H1 (cell line): ENCODE data around the gene CDH8. TPM values are rescaled to one million over a fixed set of nuclear protein-coding genes. Genes with fewer than 3 reads are reported as not detected.

ENCODE experiments used
- CTCF ChIA-PET: fragments of 300-600 bp; sonication (Branson Sonifier 250); formaldehyde crosslinking; loops from one replicate; lab custom pipeline; 2021; ENCODE audit not compliant: partially characterized antibody; lab: Charles Lee
- POLR2A ChIA-PET: fragments of 300-600 bp; sonication (Branson Sonifier 250); formaldehyde crosslinking; loops from one replicate; lab custom pipeline; 2021; ENCODE audit warnings: inconsistent platforms; ENCODE audit not compliant: partially characterized antibody; lab: Charles Lee
- DNase-seq, 2 experiments: peaks; one replicate each; pipeline versions ENCODE4 v3.0.0 to v3.0.0-alpha.2; 2010 to 2022; ENCODE audit warnings: low spot score in 2 of 2, low read depth in 1 of 2, mixed read lengths in 1 of 2
- FAIRE-seq: peaks from 2 replicates; lab custom pipeline; 2011; peaks lifted over from hg19 to GRCh38; lab: Jason Lieb, UNC
- H2AFZ ChIP-seq: 2 replicates; pipeline ENCODE4 v1.8.1; 2012; ENCODE audit warnings: low read length, inconsistent platforms
- H2AK5ac ChIP-seq: 2 replicates; pipeline ENCODE4 v1.6.1; 2013; ENCODE audit warnings: low read depth, low read length
- H2BK120ac ChIP-seq: replicated peaks from 2 replicates; pipeline ENCODE3; 2013; ENCODE audit warnings: low read depth, low read length, inconsistent platforms
- H2BK12ac ChIP-seq: 2 replicates; pipeline ENCODE4 v1.6.1; 2013; ENCODE audit warnings: low read depth, low read length
- H2BK15ac ChIP-seq: 2 replicates; pipeline ENCODE4 v1.6.1; 2013; ENCODE audit warnings: low read length
- H2BK20ac ChIP-seq: 2 replicates; pipeline ENCODE4 v1.6.1; 2013; ENCODE audit warnings: low read length
- H2BK5ac ChIP-seq: 2 replicates; pipeline ENCODE4 v1.6.1; 2013; ENCODE audit warnings: low read depth, low read length
- H3K14ac ChIP-seq: 2 replicates; pipeline ENCODE4 v1.6.1; 2013; ENCODE audit warnings: inconsistent platforms; ENCODE audit not compliant: insufficient read length
- H3K18ac ChIP-seq: 2 replicates; pipeline ENCODE4 v1.6.1; 2013; ENCODE audit warnings: low read length; ENCODE audit errors: extremely low read depth
- H3K23ac ChIP-seq: 2 replicates; pipeline ENCODE4 v1.6.1; 2013; ENCODE audit warnings: inconsistent platforms; ENCODE audit not compliant: insufficient read length
- H3K23me2 ChIP-seq: 2 replicates; pipeline ENCODE4 v1.6.1; 2013; ENCODE audit warnings: low read depth, low read length
- H3K27ac ChIP-seq: 2 replicates; pipeline ENCODE4 v1.6.1; 2011; ENCODE audit warnings: low read depth, low read length, inconsistent platforms
- H3K27me3 ChIP-seq, 4 experiments: replicated peaks in 1 of 4; 1 replicate in 1 of 4; 2 replicates in 3 of 4; pipeline versions ENCODE4 v1.6.1 to v1.8.1; 2011 to 2013; ENCODE audit warnings: low read length in 3 of 4, mild to moderate bottlenecking in 3 of 4, inconsistent platforms in 2 of 4, mixed read lengths in 2 of 4, moderate library complexity in 1 of 4; ENCODE audit not compliant: control insufficient read depth in 3 of 4, insufficient read depth in 3 of 4; ENCODE audit errors: extremely low read depth in 1 of 4
- H3K36me3 ChIP-seq, 4 experiments: 2 replicates each; pipeline versions ENCODE4 v1.6.1 to v1.8.1; 2011 to 2013; ENCODE audit warnings: mild to moderate bottlenecking in 4 of 4, low read length in 3 of 4, moderate library complexity in 2 of 4, control low read depth in 1 of 4, inconsistent platforms in 1 of 4; ENCODE audit not compliant: insufficient read depth in 4 of 4, control insufficient read depth in 2 of 4
- H3K4ac ChIP-seq: replicated peaks from 2 replicates; pipeline ENCODE3; 2013; ENCODE audit warnings: low read length, low read depth, mixed read lengths, inconsistent platforms; ENCODE audit not compliant: insufficient read length
- H3K4me1 ChIP-seq, 4 experiments: replicated peaks in 1 of 4; 1 replicate in 1 of 4; 2 replicates in 3 of 4; pipeline versions ENCODE4 v1.6.1 to v1.8.1; 2011 to 2013; ENCODE audit warnings: low read length in 3 of 4, inconsistent platforms in 2 of 4, mixed read lengths in 1 of 4; ENCODE audit not compliant: insufficient read depth in 4 of 4, control insufficient read depth in 3 of 4
- H3K4me2 ChIP-seq, 2 experiments: 2 replicates each; pipeline versions ENCODE4 v1.6.1 to v1.8.1; 2011 to 2013; ENCODE audit warnings: low read depth in 2 of 2, low read length in 2 of 2, control low read depth in 1 of 2, inconsistent platforms in 1 of 2, mild to moderate bottlenecking in 1 of 2; ENCODE audit not compliant: insufficient read depth in 1 of 2
- H3K4me3 ChIP-seq, 4 experiments: fragments of 200-600, 300-600 bp in 1 of 4; sonication (generic), shearing (Covaris generic), sonication (Bioruptor Twin) in 1 of 4; 2 replicates each; pipeline versions ENCODE4 v1.5.1 to v1.8.1; 2011 to 2016; ENCODE audit warnings: low read length in 4 of 4, low read depth in 3 of 4, control low read depth in 2 of 4, inconsistent platforms in 2 of 4, mild to moderate bottlenecking in 2 of 4, mixed read lengths in 1 of 4, moderate library complexity in 1 of 4; ENCODE audit not compliant: insufficient read depth in 2 of 4; ENCODE audit errors: extremely low read depth in 1 of 4
- H3K56ac ChIP-seq: replicated peaks from 2 replicates; pipeline ENCODE3; 2013; ENCODE audit warnings: low read depth, mild to moderate bottlenecking, mixed read lengths, low read length, inconsistent platforms; ENCODE audit not compliant: insufficient read length
- H3K79me1 ChIP-seq: 2 replicates; pipeline ENCODE4 v1.6.1; 2013; ENCODE audit warnings: low read depth, low read length, control low read depth
- H3K79me2 ChIP-seq, 2 experiments: 2 replicates each; pipeline versions ENCODE4 v1.6.1 to v1.8.1; 2012 to 2013; ENCODE audit warnings: low read length in 2 of 2, mild to moderate bottlenecking in 2 of 2, inconsistent platforms in 1 of 2; ENCODE audit not compliant: insufficient read depth in 2 of 2, control insufficient read depth in 1 of 2
- H3K9ac ChIP-seq, 4 experiments: replicated peaks in 1 of 4; 1 replicate in 1 of 4; 2 replicates in 3 of 4; pipeline versions ENCODE4 v1.6.1 to v1.8.1; 2011 to 2013; ENCODE audit warnings: low read depth in 3 of 4, low read length in 3 of 4, control low read depth in 2 of 4, mild to moderate bottlenecking in 2 of 4, moderate library complexity in 2 of 4, inconsistent platforms in 1 of 4; ENCODE audit errors: extremely low read depth in 1 of 4
- H3K9me3 ChIP-seq, 2 experiments: 2 replicates each; pipeline versions ENCODE4 v1.6.1 to v1.8.1; 2012 to 2013; ENCODE audit warnings: mild to moderate bottlenecking in 2 of 2, moderate library complexity in 2 of 2, control low read depth in 1 of 2, inconsistent platforms in 1 of 2, low read depth in 1 of 2, low read length in 1 of 2, mixed read lengths in 1 of 2; ENCODE audit not compliant: insufficient read depth in 2 of 2
- H4K20me1 ChIP-seq, 2 experiments: replicated peaks in 1 of 2; 2 replicates each; pipeline versions ENCODE3 to v1.8.1; 2011 to 2013; ENCODE audit warnings: inconsistent platforms in 2 of 2, low read length in 2 of 2, mild to moderate bottlenecking in 1 of 2; ENCODE audit not compliant: insufficient read depth in 2 of 2, control insufficient read depth in 1 of 2
- H4K5ac ChIP-seq: 2 replicates; pipeline ENCODE4 v1.6.1; 2013; ENCODE audit warnings: low read length, low read depth, mixed read lengths, inconsistent platforms; ENCODE audit not compliant: insufficient read length
- H4K8ac ChIP-seq: 2 replicates; pipeline ENCODE4 v1.8.0; 2013; ENCODE audit warnings: mild to moderate bottlenecking, moderate library complexity, low read length, inconsistent platforms; ENCODE audit not compliant: insufficient read depth; ENCODE audit errors: extremely low read depth
- H4K91ac ChIP-seq: replicated peaks from 2 replicates; pipeline ENCODE3; 2013; ENCODE audit warnings: low read length, mixed read lengths, inconsistent platforms; ENCODE audit not compliant: insufficient read length
- CHD1 ChIP-seq: IDR thresholded peaks from 2 replicates; pipeline ENCODE4 v1.6.1; 2012; ENCODE audit warnings: low read depth, low read length, improper control_type of control experiment
- JUND ChIP-seq: IDR thresholded peaks from 2 replicates; pipeline ENCODE4 v1.6.1; 2011; ENCODE audit warnings: mild to moderate bottlenecking, improper control_type of control experiment, low read length
- MAFK ChIP-seq: IDR thresholded peaks from 2 replicates; pipeline ENCODE4 v1.6.1; 2012; ENCODE audit warnings: low read depth, mild to moderate bottlenecking, improper control_type of control experiment, low read length
- SAP30 ChIP-seq: fragments of 300-600 bp; sonication (generic); IDR thresholded peaks from 2 replicates; pipeline ENCODE4 v1.7.1; 2012; ENCODE audit warnings: low read length, moderate library complexity, mild to moderate bottlenecking, inconsistent platforms; ENCODE audit not compliant: insufficient read depth, insufficient replicate concordance
- SIN3A ChIP-seq, 2 experiments: IDR thresholded peaks in 1 of 2; conservative IDR thresholded peaks in 1 of 2; 2 replicates each; pipeline ENCODE4 v1.6.1; 2011 to 2012; ENCODE audit warnings: low read length in 2 of 2, improper control_type of control experiment in 1 of 2, low read depth in 1 of 2, mild to moderate bottlenecking in 1 of 2
- ZNF274 ChIP-seq: IDR thresholded peaks from 2 replicates; pipeline ENCODE4 v1.7.0; 2012; ENCODE audit warnings: low read length, borderline replicate concordance; ENCODE audit errors: extremely low read depth
- WGBS, 2 experiments: shearing (Covaris generic) in 1 of 2; methylation state at CpG; one replicate each; pipeline versions ENCODE4 v1.1.6 to v1.1.7; 2013 to 2015; ENCODE audit warnings: low lambda C conversion rate in 2 of 2, mixed read lengths in 2 of 2, inconsistent platforms in 1 of 2, low coverage in 1 of 2, missing lambda C conversion rate in 1 of 2; ENCODE audit not compliant: insufficient replicate concordance in 2 of 2, insufficient coverage in 1 of 2, insufficient read length in 1 of 2; ENCODE audit errors: extremely low coverage in 1 of 2, missing lambda C conversion rate in 1 of 2; 5-methylcytosine and 5-hydroxymethylcytosine counted together
- polyA plus RNA-seq, 7 experiments: library from polyadenylated mRNA; depleted of rRNA in 3 of 7; stranded (reverse) in 5 of 7; unstranded in 2 of 7; fragments of >200 nt in 5 of 7; fragments of 200-250 nt in 2 of 7; gene quantifications; 1 replicate in 5 of 7; 2 replicates in 1 of 7; 4 replicates in 1 of 7; pipeline versions ENCODE4 v1.2.1 to v1.2.3, GENCODE V29; 2011 to 2013; ENCODE audit warnings: missing spikeins in 2 of 7, mixed read lengths in 2 of 7
- total RNA-seq: library from RNA; stranded (reverse); fragmentation: NEBNext Ultra II Directional; extraction: Animal tissue kit (Norgen Biotek cat#: 25700); gene quantifications from 2 replicates; pipeline ENCODE4 v1.2.1, GENCODE V29; 2021

Gene CDH8
- total and polyA plus RNA-seq, 2 of the 8 experiments (the other 6 are each of a cell fraction or from before 2014, with no cell fraction given) = 7.7 to 8.4 TPM

DNA sequence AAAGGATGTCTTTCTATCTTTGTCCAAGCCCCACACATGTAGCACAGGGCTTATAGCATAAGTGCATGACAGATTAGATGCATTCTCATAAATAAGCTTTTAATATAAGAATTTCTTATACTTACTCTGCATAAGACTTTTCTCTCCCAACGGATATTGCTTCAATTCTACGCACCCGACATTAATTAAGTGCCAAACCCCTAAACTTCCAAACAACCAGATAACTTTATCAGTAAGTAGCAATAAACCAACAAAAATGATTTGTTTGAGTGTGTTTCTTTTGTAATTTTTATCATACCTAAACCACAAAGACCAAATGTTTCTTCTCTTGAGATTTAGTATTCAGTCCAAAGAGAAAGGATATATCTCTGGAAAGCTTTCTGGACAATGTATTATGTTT, 391.5 kb downstream of the CDH8 start:
- Histone ChIP-seq H4K8ac (no peak overlapping the region), H2BK15ac (no peak overlapping the region), H3K79me2 (no peaks in the 10 kb centered on the region), H2BK12ac (no peak overlapping the region), H3K4me1 (no peaks in the 10 kb centered on the region), H2BK5ac (no peak overlapping the region), H3K4me3 (no peak overlapping the region), H3K56ac (no peak overlapping the region), H3K4me2 (no peak overlapping the region), H3K27ac (no peak overlapping the region), H3K27me3 (no peaks in the 10 kb centered on the region), H4K20me1 (no peaks in the 10 kb centered on the region), H3K18ac (no peak overlapping the region), H2AFZ (no peak overlapping the region), H3K23ac (no peak overlapping the region), H2BK120ac (no peak overlapping the region), H3K14ac (no peak overlapping the region), H3K79me1 (no peaks in the 10 kb centered on the region), H3K23me2 (no peaks in the 10 kb centered on the region), H3K36me3 (no peaks in the 10 kb centered on the region), H3K9me3 (no peaks in the 10 kb centered on the region), H3K4ac (no peak overlapping the region), H4K5ac (no peak overlapping the region), H2AK5ac (no peak overlapping the region), H2BK20ac (no peak overlapping the region), H4K91ac (no peak overlapping the region), H3K9ac (no peak overlapping the region)
- DNase-seq = no peak
- TF ChIP-seq ZNF274 (no peak), CHD1 (no peak), MAFK (no peak), SAP30 (no peak), JUND (no peak), SIN3A (conservative IDR thresholded peaks at IDR 0.05 in 1 of 2, IDR thresholded peaks at IDR 0.05 in 1 of 2; ENCODE audit: low read depth in 1 of 2, low read length in 2 of 2) (no peak)
- ChIA-PET CTCF (interaction anchor here (1.1 kb wide), 1 partner anchor 198 kb away, joined by 3 read pairs; no protein-coding TSS in a partner anchor), POLR2A (no interaction called here)
- 88% methylated on average over 3 of the region's 3 CpGs; no CpG with 5 or more reads in 1 of the 2 experiments for WGBS, 2 experiments
- no peak for FAIRE-seq
